ENCODE data around the gene ANKK1.

The ANKK1 gene

GRCh38 chr11:113387605-113388211, at the start of gene ANKK1:
Gene ANKK1 (plus strand): TSS chr11:113387779. CDS start chr11:113387885, 106 bp downstream.
- Mint-ChIP-seq H3K27ac (no peak within 1 kb of the TSS), H3K4me3 (no peak within 1 kb of the TSS), H3K4me1 (no peaks in the 10 kb centered on the region), H3K9me3 (no peaks in the 10 kb centered on the region), H3K36me3 (no peaks in the 10 kb centered on the region)
- DNase-seq (ENCODE audit: low spot score in 2 of 2) (no peak), ATAC-seq (peak; percentile 19)

- DNase-seq (ENCODE audit: low spot score in 2 of 2) (no peak), ATAC-seq (no peak)
- Mint-ChIP-seq H3K27ac (no peak overlapping the region), H3K4me3 (no peak overlapping the region), H3K9me3 (no peaks in the 10 kb centered on the region), H3K36me3 (peaks cover 36% of the 10 kb centered on the region), H3K4me1 (no peaks in the 10 kb centered on the region)
These were observed 48.8 kb upstream of the ANKK1 start for GRCh38 chr11:113338730-113339129.

GRCh38 chr11:113339929-113340589, 47.5 kb upstream of the ANKK1 start:
- H3K36me3 Mint-ChIP-seq: peaks cover 32% of the 10 kb centered on the region
- no peaks in the 10 kb centered on the region for H3K9me3 Mint-ChIP-seq
- DNase-seq (ENCODE audit: low spot score in 2 of 2) (no peak), ATAC-seq (no peak)
- H3K4me1 Mint-ChIP-seq: no peaks in the 10 kb centered on the region
- H3K4me3 Mint-ChIP-seq: no peak overlapping the region
- H3K27ac Mint-ChIP-seq: no peak overlapping the region

- H3K4me1 Mint-ChIP-seq: no peaks in the 10 kb centered on the region
- no peak overlapping the region for H3K4me3 Mint-ChIP-seq
- ATAC-seq (no peak), DNase-seq (ENCODE audit: low spot score in 2 of 2) (no peak)
- no peaks in the 10 kb centered on the region for H3K9me3 Mint-ChIP-seq
- H3K36me3 Mint-ChIP-seq: peaks cover 25% of the 10 kb centered on the region
- H3K27ac Mint-ChIP-seq: no peak overlapping the region
These were observed 46.0 kb upstream of the ANKK1 start for GRCh38 chr11:113341388-113342165.

GRCh38 chr11:113345978-113346377, 41.6 kb upstream of the ANKK1 start:
- Mint-ChIP-seq H3K9me3 (no peaks in the 10 kb centered on the region), H3K4me3 (no peak overlapping the region), H3K27ac (no peak overlapping the region), H3K4me1 (no peaks in the 10 kb centered on the region), H3K36me3 (peaks cover 19% of the 10 kb centered on the region)
- ATAC-seq: no peak
- DNase-seq (ENCODE audit: low spot score in 2 of 2): no peak

- peaks cover 24% of the 10 kb centered on the region for H3K36me3 Mint-ChIP-seq
These were observed 38.1 kb upstream of the ANKK1 start for GRCh38 chr11:113349528-113349927.

GRCh38 chr11:113350336-113351067, 37.1 kb upstream of the ANKK1 start:
- Mint-ChIP-seq H3K9me3 (peaks cover 4% of the 10 kb centered on the region), H3K4me3 (no peak overlapping the region), H3K27ac (no peak overlapping the region), H3K36me3 (peaks cover 27% of the 10 kb centered on the region), H3K4me1 (no peaks in the 10 kb centered on the region)
- DNase-seq (ENCODE audit: low spot score in 2 of 2) (no peak), ATAC-seq (no peak)

More at GRCh38 chr11:113349528-113349927, 38.1 kb upstream of the ANKK1 start:
- Mint-ChIP-seq H3K4me3 (no peak overlapping the region), H3K4me1 (no peaks in the 10 kb centered on the region), H3K9me3 (no peaks in the 10 kb centered on the region), H3K27ac (no peak overlapping the region)
- ATAC-seq (no peak), DNase-seq (ENCODE audit: low spot score in 2 of 2) (no peak)

GRCh38 chr11:113351068-113351450, 36.5 kb upstream of the ANKK1 start:
- no peak for DNase-seq (ENCODE audit: low spot score in 2 of 2)
- Mint-ChIP-seq H3K9me3 (peaks cover 10% of the 10 kb centered on the region), H3K4me1 (no peaks in the 10 kb centered on the region), H3K27ac (no peak overlapping the region), H3K4me3 (no peak overlapping the region), H3K36me3 (peaks cover 29% of the 10 kb centered on the region)
- ATAC-seq: no peak

- H3K4me1 Mint-ChIP-seq: no peaks in the 10 kb centered on the region
- H3K9me3 Mint-ChIP-seq: peaks cover 12% of the 10 kb centered on the region
- peaks cover 33% of the 10 kb centered on the region for H3K36me3 Mint-ChIP-seq
- no peak for ATAC-seq
- H3K27ac Mint-ChIP-seq: no peak overlapping the region
- H3K4me3 Mint-ChIP-seq: no peak overlapping the region
- DNase-seq (ENCODE audit: low spot score in 2 of 2): no peak
These were observed 36.1 kb upstream of the ANKK1 start for GRCh38 chr11:113351480-113351879.

- Mint-ChIP-seq H3K9me3 (peaks cover 12% of the 10 kb centered on the region), H3K27ac (no peak overlapping the region), H3K4me3 (no peak overlapping the region), H3K36me3 (peaks cover 45% of the 10 kb centered on the region), H3K4me1 (no peaks in the 10 kb centered on the region)
- DNase-seq (ENCODE audit: low spot score in 2 of 2) (no peak), ATAC-seq (no peak)
These were observed 31.4 kb upstream of the ANKK1 start for GRCh38 chr11:113356203-113356602.

GRCh38 chr11:113363406-113363805, 24.2 kb upstream of the ANKK1 start:
- H3K4me1 Mint-ChIP-seq: peaks cover 24% of the 10 kb centered on the region
- DNase-seq (ENCODE audit: low spot score in 2 of 2) (no peak), ATAC-seq (no peak)
- H3K9me3 Mint-ChIP-seq: no peaks in the 10 kb centered on the region
- H3K27ac Mint-ChIP-seq: no peak overlapping the region
- no peak overlapping the region for H3K4me3 Mint-ChIP-seq
- peaks cover 22% of the 10 kb centered on the region for H3K36me3 Mint-ChIP-seq

- Mint-ChIP-seq H3K36me3 (peaks cover 22% of the 10 kb centered on the region), H3K9me3 (no peaks in the 10 kb centered on the region), H3K4me1 (peaks cover 24% of the 10 kb centered on the region), H3K4me3 (no peak overlapping the region), H3K27ac (no peak overlapping the region)
- DNase-seq (ENCODE audit: low spot score in 2 of 2) (no peak), ATAC-seq (no peak)
These were observed 23.5 kb upstream of the ANKK1 start for GRCh38 chr11:113363996-113364641.

GRCh38 chr11:113365895-113366294, 21.7 kb upstream of the ANKK1 start:
- Mint-ChIP-seq H3K4me3 (no peak overlapping the region), H3K36me3 (peaks cover 10% of the 10 kb centered on the region), H3K4me1 (peaks cover 24% of the 10 kb centered on the region), H3K27ac (peak overlapping the region; percentile 48), H3K9me3 (no peaks in the 10 kb centered on the region)
- DNase-seq (ENCODE audit: low spot score in 2 of 2): no peak
- ATAC-seq: peak; percentile 44

- peaks cover 15% of the 10 kb centered on the region for H3K4me1 Mint-ChIP-seq
- peak overlapping the region; percentile 38 for H3K27ac Mint-ChIP-seq
- ATAC-seq: no peak
- DNase-seq (ENCODE audit: low spot score in 2 of 2): no peak
- no peak overlapping the region for H3K4me3 Mint-ChIP-seq
- H3K36me3 Mint-ChIP-seq: peaks cover 5% of the 10 kb centered on the region
- H3K9me3 Mint-ChIP-seq: no peaks in the 10 kb centered on the region
These were observed 18.2 kb upstream of the ANKK1 start for GRCh38 chr11:113369411-113369810.

GRCh38 chr11:113370634-113371033, 16.9 kb upstream of the ANKK1 start:
- ATAC-seq (no peak), DNase-seq (ENCODE audit: low spot score in 2 of 2) (no peak)
- no peak overlapping the region for H3K27ac Mint-ChIP-seq
- H3K36me3 Mint-ChIP-seq: peaks cover 5% of the 10 kb centered on the region
- H3K9me3 Mint-ChIP-seq: no peaks in the 10 kb centered on the region
- no peak overlapping the region for H3K4me3 Mint-ChIP-seq
- H3K4me1 Mint-ChIP-seq: peaks cover 11% of the 10 kb centered on the region
